ENCODE data around the gene PACRG.

PACRG gene

DNA sequence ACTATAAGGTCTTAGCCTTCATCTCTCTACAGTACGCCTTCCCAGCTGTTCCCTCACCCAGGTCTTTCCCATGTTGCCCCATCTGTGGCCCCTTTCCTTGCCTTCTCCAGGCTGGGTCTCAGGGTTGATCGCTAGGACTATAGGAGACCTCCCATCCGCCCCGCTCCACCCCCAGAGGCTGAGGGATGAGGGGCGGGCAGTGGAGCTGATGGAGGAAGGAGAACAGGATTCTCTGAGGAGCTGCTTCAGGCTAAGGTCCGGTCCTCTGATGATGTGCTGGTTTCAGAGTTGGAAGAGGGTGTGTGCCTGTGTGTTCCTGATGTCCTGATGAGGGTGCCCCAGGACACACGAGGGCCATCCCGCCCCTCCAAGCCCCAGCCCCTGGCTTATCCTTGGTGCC, 531.9 kb downstream of the PACRG start:
- no peak for DNase-seq

DNA sequence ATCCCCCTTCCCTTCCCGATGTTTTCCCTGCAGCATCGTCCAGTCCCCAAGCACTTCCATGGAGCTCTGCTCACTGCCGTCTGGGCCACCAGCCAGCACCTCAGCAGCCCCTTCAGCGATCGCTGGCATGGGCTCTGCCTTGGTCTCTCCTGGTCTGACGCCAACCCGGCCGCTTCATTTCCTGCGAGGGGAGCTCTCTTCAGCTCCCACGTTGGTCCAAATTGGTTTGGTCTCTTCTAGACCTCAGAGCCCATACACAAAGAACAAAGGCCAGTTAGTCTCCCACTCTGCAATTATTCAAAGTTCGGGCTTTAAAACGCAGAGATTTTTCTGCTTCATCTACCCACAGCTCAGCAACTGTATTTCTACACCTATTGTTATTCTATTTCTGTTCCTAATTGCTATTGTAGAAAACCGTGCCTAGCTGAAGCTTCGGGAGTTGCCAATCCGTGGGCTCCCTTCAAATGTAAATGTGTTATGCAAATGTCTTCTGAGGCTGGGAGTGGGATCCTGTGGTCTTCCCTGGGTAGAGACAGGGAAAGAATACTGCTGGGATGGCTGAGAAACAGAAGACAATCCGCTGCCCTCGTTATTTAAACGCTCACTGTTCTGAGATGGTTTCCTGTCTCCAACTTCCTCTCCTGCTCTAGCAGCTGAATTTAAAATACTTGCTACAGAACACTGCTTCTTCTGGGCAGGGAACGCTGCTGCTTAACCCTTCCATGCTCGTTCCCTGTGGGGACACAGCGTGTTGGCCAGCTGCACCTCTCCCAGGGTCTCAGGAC, 532.5 kb downstream of the PACRG start:
- no peak for DNase-seq

DNA sequence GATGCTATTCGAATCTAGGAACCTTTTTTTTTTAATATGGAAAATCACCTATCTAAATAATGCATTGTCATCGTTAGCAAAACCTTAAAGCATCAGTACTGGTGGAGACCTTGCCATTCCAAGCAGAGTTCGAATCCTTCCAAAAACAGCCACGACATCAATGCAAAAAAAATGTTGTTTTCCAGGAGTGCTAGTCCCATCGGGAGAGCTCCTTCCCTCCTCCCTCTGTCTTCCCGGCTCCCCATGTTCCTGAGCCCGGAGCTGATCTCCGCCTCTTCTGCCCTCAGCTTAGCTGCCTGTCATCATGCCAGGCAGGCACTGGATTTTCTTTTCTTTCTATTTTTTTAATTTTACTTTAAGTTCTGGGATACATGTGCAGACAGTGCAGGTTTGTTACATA, 533.1 kb downstream of the PACRG start:
- no peak for DNase-seq

DNA sequence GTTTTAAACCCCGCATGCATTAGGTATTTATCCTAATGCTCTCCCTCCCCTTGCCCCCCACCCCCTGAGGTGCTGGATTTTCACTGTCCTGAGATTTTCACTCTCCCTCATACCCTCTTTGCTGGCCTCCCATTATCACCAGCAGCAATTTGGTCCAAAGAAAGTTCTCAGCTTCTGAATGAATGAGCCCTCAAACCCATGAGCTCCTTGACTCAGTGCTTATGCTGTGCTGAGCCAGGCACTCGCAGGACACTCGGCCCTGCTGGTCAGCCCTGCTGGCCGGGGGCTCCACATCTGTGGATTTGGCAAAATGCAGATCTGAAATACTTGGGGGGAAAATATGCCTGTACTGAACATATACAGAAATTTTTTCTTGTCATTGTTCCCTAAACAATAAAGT, 533.6 kb downstream of the PACRG start:
- DNase-seq = no peak

DNA sequence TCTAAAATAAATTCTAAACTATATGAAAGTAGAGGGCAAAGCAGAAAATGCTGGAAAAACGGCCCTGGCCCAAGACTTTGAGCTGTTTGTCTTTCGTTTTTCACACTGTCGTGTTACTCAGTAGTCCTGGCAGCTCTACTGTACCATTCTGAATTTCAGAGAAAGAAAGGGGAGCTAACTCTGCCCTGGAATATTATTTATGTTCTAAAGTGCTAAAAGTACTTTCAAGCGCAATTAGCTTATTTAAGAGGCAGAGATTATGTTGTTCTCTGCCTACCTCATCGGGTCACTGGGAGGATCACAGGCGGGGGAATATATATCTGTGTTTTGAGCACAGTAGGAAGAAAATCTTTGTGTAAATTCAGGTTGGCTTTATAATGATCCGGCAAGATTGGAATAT, 534.3 kb downstream of the PACRG start:
- no peak for DNase-seq

DNA sequence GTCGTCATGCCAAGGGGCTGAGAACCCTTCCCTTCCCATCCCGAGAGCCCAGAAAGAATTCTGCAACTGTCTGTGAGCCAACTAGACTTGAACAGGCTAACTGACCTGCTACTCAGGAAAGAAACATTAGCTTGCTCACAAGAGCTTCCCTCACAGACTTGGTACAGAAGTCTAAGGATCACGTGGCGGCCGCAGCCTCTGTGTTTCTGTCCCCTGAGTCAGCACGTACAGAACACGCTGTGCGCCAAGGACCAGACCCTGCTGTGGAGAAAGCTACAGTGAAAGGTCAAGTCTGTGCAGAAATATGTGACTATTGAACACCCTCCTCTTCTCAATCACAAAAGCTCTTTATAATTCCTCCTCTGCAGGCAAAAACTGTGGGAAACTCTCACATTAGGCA, 535.4 kb downstream of the PACRG start:
- DNase-seq = no peak

DNA sequence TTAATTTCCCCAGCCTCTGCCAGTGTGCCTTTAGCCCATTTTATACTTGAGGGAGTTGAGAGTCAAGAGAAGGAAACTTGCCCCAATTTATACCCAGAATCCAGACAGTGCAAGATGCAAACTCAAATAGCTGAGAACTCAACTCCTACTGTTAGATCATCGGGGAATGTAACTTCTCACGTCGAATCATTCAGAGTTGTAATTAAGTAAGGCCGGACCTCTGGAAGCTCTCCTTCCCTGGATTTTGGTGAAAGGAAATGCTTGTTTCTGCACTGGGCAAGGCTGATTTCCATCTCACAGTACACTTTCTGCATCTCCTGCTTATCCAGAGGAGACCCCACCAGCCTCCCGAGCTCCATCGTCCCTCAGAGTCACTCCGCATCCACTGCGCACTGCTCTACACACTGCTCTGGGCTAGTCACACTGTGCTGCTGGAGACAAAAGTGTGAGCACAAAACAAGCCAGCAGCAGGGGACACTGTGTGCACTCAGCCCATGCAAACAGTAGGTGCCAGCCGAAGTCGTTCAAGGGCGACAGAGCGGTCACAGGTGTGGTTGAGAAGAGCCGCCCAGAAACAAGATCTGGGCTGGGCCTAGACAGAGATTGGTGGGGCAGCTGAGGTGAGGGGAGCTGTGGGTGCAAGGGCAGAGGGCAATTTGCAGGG, 536.4 kb downstream of the PACRG start:
- no peak for DNase-seq

DNA sequence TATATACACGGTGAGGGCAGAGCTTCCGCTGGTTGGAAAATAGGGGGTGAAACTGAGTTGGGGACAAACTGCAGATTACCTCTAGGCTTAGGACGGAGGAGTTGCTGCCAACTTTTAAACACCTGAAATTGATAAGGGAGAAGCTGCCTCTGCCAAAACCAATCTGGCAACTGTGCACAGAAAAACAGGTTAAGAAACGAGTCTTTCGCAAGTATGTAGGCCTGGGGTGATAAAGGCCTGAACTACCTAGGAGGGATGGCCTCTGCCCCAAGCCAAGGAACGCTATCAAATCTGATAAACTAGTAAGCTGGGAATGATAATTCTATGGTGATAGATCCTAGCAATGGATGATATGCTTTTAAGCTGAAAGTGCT, 536.9 kb downstream of the PACRG start:
- no peak for DNase-seq

DNA sequence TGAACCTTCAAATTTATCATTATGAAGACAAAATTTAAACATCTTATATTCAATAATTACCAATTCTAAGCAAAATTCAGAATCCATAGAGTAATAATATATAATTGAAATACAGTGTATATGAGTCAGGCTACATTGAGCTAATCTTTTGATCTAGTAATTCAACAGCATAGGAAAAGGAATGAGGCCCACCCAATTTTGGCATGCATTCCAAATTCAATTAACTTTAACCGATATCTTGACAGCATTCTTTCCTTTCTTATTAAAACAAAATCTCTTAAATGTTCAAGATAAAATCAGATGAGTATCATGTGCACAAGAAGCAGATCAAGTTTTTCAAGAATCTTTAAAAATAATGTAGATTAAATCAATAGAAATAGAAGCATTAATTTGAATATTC, 553.9 kb downstream of the PACRG start:
- no peak for DNase-seq

DNA sequence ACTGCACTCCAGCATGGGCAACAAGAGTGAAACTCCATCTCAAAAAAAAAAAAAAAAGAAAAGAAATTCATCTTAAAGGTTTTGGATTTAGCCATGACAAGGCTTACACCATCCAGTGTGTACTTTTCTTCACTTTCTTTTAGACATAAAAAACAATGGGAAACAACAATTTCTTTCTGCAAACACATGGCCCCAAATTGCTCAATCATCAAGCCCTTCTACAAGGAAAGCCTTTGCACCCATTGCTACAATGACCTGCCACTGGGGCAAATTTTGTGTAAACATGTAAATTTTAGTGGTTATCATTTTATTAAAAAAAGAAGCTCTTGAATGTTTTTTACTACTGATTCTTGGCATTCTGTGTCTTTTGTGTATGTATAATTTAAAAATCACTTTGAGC, 554.9 kb downstream of the PACRG start:
- no peak for DNase-seq

DNA sequence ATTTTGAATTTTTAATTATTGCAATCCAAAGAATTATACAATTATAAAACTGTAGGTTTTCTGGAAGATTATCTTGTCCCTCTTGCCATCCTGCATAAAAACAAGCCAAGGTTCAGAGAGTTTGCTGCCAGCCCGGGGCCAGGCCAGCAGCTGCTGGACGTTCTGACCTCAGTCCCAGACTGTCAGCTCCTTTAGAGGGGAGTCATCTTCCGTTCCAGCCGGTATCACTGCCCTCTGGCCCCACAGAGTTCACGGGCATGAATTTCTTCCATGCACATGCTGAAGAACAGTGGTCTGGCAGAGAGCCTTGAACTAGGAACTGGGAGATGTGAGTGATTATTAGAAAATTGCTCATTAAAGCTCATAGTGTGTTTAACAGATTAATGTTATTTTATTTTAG, 556.4 kb downstream of the PACRG start:
- no peak for DNase-seq

DNA sequence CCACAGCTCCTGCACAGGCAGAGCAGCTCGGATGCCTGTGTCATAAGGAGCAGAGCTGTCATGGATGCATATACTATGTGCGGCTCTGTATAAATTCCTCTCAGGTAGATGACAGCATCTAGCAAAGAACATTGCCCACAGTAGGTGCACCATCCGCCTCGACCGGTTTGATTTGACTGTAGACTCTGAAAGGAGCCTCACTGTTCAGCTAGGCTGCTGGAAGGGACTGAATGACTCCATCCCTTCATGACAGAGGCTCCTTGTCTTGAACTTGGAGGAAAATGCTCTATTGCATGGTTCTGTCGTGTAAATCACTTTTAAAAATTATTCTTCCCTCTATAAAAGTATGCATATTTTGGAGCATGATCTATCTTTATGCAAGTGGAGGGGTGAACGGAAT, 557.9 kb downstream of the PACRG start:
- no peak for DNase-seq

DNA sequence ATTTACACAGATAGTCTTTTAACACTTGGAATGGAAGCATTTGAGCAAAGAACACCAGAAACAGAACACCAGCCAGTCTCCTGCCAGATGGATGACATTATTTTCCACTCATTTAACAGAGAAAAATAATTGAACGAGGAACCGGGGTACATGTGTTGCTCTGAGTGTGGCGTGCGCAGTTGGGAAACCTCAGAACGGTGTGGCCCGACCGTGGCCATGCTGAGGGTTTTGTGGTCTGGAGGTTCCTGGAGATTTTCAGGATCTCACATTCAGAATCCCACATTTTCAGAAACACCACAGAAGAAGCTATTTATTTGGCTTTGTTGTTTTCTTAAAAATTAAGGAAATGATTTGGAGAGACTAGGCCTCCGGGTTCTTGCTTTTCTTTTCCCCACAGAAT, 559.9 kb downstream of the PACRG start:
- DNase-seq = no peak

DNA sequence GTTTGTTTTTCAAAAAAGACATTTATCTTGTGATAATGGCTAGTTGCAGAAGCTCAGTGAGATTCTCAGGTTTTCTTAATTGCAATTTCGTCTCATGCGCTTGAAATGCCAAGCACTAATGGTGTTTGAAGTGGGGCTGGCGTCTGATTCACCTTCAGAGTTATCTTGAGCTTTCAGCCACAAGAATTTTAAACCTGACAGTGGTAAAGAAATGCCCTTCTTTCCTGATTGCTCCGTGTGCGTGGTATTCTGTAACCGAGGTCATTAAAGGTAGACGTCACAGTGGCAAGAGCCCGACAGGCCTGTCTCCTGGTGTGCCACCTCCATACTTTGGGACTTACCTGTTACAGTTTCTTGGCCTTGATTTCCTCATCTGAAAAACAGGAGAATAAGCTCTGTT, 560.3 kb downstream of the PACRG start:
- DNase-seq = no peak

DNA sequence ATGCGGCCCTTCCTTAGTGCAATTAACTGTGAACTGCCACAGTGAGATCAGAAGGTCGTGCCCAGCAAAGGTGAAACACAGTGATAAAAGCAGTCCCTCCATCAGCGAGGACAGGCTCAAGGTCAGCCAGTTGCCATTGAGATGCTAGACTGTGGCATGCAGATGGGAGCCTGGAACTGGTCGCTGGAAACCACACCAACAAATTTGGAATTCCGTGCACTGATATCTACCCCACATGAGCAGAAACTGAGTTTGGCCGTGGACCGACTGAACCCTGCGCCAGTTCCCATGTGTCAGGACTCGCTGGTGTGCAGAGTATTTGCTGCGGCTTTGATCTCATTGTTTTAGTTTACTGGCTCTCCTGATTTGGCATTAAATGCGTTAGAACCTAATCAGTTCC, 561.1 kb downstream of the PACRG start:
- no peak for DNase-seq

DNA sequence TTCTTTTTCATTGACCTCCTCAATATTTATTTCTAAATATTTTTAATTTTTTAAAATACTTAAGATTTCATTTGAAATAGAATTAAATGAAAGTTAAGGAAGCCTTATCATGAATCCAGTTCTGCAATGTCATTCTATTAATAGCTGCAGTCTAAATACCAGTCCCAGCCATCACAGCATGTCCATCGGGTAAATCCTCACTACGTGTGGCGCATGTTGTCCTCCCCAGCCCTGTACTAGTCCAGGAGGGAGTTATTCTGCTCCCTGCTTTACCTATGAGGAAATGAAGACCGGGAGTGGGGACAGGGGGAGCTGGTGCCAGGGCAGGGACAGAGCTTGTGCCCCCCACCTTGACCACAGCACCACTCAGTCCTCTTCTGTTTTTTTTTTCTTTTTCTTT, 561.7 kb downstream of the PACRG start:
- no peak for DNase-seq

DNA sequence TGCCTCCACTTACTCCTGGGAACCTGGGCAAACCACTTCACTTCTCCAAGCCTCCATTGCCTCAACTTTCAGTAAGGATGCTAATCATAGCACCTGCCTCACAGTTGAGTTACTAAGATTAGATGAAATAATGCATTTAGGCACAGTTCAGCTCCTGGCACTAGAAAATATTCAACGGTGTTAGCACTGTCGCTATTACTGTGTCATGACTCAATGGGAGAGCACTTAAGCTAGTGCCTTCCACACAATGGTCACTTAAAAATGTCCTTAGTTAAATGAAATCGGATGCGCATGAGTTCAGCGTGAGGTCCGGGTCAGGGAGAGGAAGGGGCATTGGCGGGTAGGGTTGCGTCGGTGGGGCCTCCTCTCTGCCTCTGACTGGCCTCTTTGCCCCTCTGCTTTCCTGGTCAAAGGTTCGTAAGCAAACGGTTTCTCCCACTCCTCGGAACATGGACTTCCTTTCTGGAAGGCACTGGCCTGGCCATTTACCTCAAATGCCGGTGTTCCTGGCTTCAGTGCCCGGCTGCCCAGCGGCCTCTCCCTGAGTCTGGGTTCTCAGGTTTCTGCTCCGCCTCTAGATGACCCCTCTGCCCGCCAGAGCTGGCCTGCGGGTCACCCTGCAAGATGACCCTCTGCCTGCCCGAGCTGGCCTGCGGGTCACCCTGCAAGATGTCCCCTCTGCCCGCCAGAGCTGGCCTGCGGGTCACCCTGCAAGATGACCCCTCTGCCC, 562.9 kb downstream of the PACRG start:
- DNase-seq = no peak

DNA sequence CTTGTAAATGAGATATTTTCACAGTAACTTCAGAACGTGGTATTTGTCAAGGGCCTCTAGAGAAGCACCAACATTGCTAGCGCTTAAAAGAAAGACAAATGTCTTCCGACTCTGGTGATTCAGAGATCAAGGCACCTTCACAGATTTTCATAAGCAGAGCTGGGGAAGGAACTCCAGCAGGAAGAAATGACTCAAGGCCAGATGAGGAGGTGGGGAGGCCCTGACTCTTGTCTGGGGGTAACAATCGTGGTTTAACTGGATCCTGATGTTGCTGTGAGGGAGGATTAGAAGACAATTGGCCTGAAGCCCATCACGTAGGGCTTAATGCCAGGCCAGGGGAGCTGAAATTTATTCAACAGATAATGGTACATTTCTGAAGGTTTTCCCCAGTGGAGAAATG, 563.8 kb downstream of the PACRG start:
- DNase-seq = no peak

DNA sequence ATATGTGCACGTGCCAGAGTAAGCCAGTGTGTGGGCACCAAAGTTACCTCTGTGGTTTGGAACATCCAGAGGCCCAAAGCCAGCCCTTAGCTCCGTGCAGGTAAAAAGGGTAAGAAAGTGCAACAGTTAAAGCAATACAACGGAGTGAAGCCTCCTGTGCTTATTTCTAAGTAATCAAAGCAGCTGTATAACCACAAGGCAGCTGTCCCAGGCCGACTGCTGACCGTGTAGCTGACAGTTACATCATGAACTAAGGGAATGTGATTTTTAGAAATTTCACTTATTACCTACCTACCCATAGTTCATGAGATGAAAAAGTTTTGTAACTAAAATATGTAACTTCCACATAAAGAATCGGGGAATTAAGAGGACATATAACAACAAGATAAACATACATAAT, 565.5 kb downstream of the PACRG start:
- no peak for DNase-seq

DNA sequence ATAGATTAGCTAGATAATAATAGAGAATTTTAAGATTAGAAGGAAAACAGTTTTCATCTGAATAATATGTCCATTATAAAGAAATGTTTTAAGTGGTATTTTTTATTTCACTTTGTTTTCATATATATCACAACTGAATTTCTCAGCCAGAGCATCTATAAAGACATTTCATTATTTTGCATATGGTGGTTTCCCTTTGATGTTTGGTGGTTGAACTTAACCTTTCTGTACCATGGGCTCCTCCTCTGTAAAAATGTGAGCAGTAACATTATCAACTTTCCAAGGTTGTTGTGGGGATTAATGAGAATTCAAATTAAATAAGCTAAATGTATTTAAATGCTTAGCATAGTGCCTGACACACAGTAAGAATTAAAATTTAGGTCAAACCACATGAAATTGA, 567.0 kb downstream of the PACRG start:
- DNase-seq = no peak

DNA sequence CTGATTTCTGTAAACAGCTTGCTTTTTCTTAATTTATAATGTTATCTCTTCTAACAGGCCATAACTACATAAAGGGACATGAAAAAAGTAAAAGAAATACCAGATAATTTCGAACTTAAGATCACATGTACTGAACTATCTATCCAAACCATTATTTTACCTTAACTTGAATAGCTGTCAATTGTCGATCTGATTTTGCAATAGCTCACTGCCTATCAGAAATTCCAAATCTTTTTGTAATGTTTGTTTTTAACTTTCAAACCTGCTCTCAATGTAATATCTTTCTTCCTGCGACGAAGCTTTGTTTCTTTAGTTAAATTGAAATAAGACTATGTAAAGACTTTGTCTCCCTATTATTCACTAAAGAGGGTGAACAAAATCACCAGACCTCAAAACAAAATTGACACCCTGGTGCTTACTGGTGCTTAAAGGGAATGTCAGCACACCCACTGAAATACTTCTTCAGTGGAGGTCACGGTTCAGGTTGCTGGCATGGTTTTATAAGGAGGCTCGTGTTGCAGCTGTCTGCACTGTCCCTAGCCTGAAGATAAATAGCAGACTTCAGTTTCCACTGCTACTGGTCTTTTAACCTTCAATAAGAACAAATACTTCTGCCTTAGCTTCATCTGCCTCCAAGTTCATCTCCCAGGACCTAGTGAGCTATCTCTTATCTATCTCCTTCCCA, 569.2 kb downstream of the PACRG start:
- DNase-seq = no peak

DNA sequence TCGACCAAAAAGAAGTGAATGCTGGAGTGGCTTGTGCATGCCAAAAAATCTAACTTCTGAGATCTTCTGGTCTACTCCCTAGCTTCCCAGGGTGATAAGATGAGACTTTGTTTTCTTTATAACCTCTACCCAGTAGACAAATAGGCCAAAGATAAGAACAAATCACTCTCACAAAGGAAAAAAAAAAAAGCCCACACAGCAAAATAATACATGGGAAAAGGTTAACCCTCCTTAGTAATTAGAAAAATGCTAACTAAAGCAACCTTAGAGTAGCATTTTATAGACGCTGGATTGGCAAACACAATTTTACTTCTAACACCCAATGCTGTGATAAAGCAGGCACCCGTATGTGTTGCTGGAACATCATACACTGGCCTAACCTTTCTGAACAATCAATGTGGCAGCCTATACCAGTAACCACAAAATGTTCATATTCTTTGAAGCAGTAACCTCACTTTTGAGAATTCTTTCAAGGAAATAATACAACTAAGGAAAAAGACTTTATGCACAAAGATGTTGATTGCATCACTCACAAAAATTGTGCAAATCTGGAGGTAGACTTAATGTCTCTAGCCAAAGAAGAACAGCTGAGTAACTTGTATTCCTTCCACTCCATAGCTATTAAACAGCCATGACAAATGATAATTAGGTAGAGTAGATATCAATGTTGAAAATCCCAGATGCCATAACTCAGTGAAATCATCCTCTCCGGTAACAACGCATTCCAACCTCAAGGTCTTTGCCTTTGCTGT, 570.5 kb downstream of the PACRG start:
- no peak for DNase-seq

DNA sequence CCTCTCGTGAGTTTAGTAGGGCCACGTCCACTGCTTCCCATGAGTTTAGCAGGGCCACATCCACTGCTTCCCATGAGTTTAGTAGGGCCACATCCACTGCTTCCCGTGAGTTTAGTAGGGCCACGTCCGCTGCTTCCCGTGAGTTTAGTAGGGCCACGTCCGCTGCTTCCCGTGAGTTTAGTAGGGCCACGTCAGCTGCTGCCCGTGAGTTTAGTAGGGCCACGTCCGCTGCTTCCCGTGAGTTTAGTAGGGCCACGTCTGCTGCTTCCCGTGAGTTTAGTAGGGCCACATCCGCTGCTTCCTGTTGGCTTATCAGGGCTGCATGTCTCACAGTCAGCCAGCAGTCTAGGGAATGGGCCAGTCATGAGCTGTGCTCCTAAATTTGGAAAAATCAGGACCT, 573.1 kb downstream of the PACRG start:
- DNase-seq = no peak

Measured in islet precursor cell (in vitro differentiated cells).